GM12891 (cell line): ENCODE data around the gene KCNJ14.
A peak's percentile ranks its signal among the peaks of the same experiment; 100 is the strongest.

Experiments
- PAX5 ChIP-seq: IDR thresholded peaks from 2 replicates; pipeline ENCODE4 v1.6.1; 2011; ENCODE audit warnings: low read length, moderate library complexity, mild to moderate bottlenecking; ENCODE audit not compliant: insufficient read depth, severe bottlenecking
- POLR2A ChIP-seq: IDR thresholded peaks from 2 replicates; pipeline ENCODE4 v1.6.1; 2011; ENCODE audit warnings: low read depth, low read length, control low read depth
- POLR2AphosphoS5 ChIP-seq: IDR thresholded peaks from 2 replicates; pipeline ENCODE4 v1.6.1; 2011; ENCODE audit warnings: low read depth, low read length, control low read depth
- POU2F2 ChIP-seq: IDR thresholded peaks from 2 replicates; pipeline ENCODE4 v1.6.1; 2011; ENCODE audit warnings: low read depth, mild to moderate bottlenecking, control low read depth, low read length, moderate library complexity
- SPI1 ChIP-seq: IDR thresholded peaks from 2 replicates; pipeline ENCODE4 v1.6.1; 2011; ENCODE audit warnings: low read depth, low read length, control low read depth
- TAF1 ChIP-seq: IDR thresholded peaks from 2 replicates; pipeline ENCODE4 v1.6.1; 2011; ENCODE audit warnings: low read depth, low read length, control low read depth

DNA sequence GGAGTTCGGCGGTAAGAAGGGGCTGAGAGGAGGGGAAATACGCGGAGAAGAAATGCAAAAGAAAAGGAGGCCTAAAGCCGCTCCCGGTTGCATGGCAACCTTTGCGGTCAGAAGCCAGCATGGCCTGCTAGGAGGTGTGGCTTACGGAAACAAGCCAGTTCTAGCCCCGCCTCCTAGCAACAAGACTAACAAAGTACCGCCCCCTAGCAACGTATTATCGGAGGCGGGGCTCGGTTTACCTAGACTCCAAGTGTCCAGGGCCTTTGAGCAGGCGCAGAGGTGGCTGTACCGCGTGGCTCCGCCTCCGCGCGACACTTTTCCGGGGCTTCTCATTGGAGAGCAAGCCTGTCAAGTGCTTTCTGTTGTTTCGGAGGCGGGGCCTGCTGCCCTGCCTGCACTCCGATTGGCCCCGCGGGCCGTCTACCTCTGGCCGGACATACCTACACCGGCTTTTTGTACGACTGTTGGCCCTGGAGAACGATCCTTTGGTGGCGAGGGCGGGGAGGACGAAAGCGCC lies 13.5 kb downstream of the KCNJ14 start:
- no peak for TF ChIP-seq TAF1
- TF ChIP-seq POLR2A: no peak
- TF ChIP-seq POLR2AphosphoS5: no peak
- TF ChIP-seq POU2F2: peak; percentile 63; the same call in 1 of the 2 replicates
- no peak for TF ChIP-seq PAX5
- TF ChIP-seq SPI1: no peak
